ENCODE measurements around the gene POSTN. TPM values are rescaled to one million over a fixed set of nuclear protein-coding genes. Genes with fewer than 3 reads are reported as not detected.
"Not testable (repeated sequence)": the region's sequence is repeated elsewhere in the genome, so short reads cannot be mapped to it uniquely, and the experiment has no call there.

The POSTN gene
- total and polyA plus RNA-seq, 4 experiments from 2014 or later: not detected

- Mint-ChIP-seq H3K4me1 (no peaks in the 10 kb centered on the region), H3K9me3 (no peaks in the 10 kb centered on the region), H3K27ac (no peak overlapping the region), H3K27me3 (no peaks in the 10 kb centered on the region), H3K36me3 (no peaks in the 10 kb centered on the region), H3K4me3 (no peak overlapping the region)
- ChIA-PET POLR2A (ENCODE audit: partially characterized antibody) (no interaction called here), CTCF (ENCODE audit: partially characterized antibody) (no interaction called here)
- Histone ChIP-seq H3K27me3 (ENCODE audit: insufficient read depth, low read length) (no peaks in the 10 kb centered on the region), H3K4me3 (ENCODE audit: low read length in 2 of 2) (no peak overlapping the region), H3K9me3 (ENCODE audit: control insufficient read depth in 1 of 2, low read length in 2 of 2) (no peaks in the 10 kb centered on the region), H3K4me1 (ENCODE audit: insufficient read depth, low read length) (no peaks in the 10 kb centered on the region), H3K27ac (ENCODE audit: low read depth, low read length) (no peak overlapping the region), H3K36me3 (ENCODE audit: insufficient read depth, low read length) (no peaks in the 10 kb centered on the region)
- intact Hi-C loops (cut with micrococcal nuclease): no loop called here
- DNase-seq: no peak
Observed at GRCh38 chr13:37595162-37595561, 3.4 kb downstream of the POSTN start.

GRCh38 chr13:37594550-37594949 is 4.0 kb downstream of the POSTN start:
- intact Hi-C loops (cut with micrococcal nuclease): no loop called here
- Histone ChIP-seq H3K36me3 (ENCODE audit: insufficient read depth, low read length) (no peaks in the 10 kb centered on the region), H3K9me3 (ENCODE audit: control insufficient read depth in 1 of 2, low read length in 2 of 2) (no peaks in the 10 kb centered on the region), H3K27ac (ENCODE audit: low read depth, low read length) (no peak overlapping the region), H3K27me3 (ENCODE audit: insufficient read depth, low read length) (no peaks in the 10 kb centered on the region), H3K4me3 (ENCODE audit: low read length in 2 of 2) (no peak overlapping the region), H3K4me1 (ENCODE audit: insufficient read depth, low read length) (no peaks in the 10 kb centered on the region)
- Mint-ChIP-seq H3K4me3 (no peak overlapping the region), H3K27ac (no peak overlapping the region), H3K36me3 (no peaks in the 10 kb centered on the region), H3K27me3 (no peaks in the 10 kb centered on the region), H3K9me3 (no peaks in the 10 kb centered on the region), H3K4me1 (no peaks in the 10 kb centered on the region)
- ChIA-PET POLR2A (ENCODE audit: partially characterized antibody) (no interaction called here), CTCF (ENCODE audit: partially characterized antibody) (no interaction called here)
- no peak for DNase-seq

- H3K4me3 ChIP-seq (ENCODE audit: low read length in 2 of 2); H3K27ac Mint-ChIP-seq; POLR2A ChIA-PET (ENCODE audit: partially characterized antibody); H3K4me1 Mint-ChIP-seq; H3K36me3 ChIP-seq (ENCODE audit: insufficient read depth, low read length); H3K9me3 Mint-ChIP-seq; H3K27me3 ChIP-seq (ENCODE audit: insufficient read depth, low read length); DNase-seq; H3K27ac ChIP-seq (ENCODE audit: low read depth, low read length); intact Hi-C loops (cut with micrococcal nuclease); H3K27me3 Mint-ChIP-seq; CTCF ChIA-PET (ENCODE audit: partially characterized antibody); H3K4me1 ChIP-seq (ENCODE audit: insufficient read depth, low read length); H3K4me3 Mint-ChIP-seq; H3K9me3 ChIP-seq (ENCODE audit: control insufficient read depth in 1 of 2, low read length in 2 of 2); H3K36me3 Mint-ChIP-seq: not testable (repeated sequence)
Observed at GRCh38 chr13:37589381-37589780, 9.2 kb downstream of the POSTN start.

GRCh38 chr13:37587236-37587635 is 11.3 kb downstream of the POSTN start:
- Histone ChIP-seq H3K36me3 (ENCODE audit: insufficient read depth, low read length) (no peaks in the 10 kb centered on the region), H3K4me3 (ENCODE audit: low read length in 2 of 2) (no peak overlapping the region), H3K9me3 (ENCODE audit: control insufficient read depth in 1 of 2, low read length in 2 of 2) (no peaks in the 10 kb centered on the region), H3K27ac (ENCODE audit: low read depth, low read length) (no peak overlapping the region), H3K4me1 (ENCODE audit: insufficient read depth, low read length) (no peaks in the 10 kb centered on the region), H3K27me3 (ENCODE audit: insufficient read depth, low read length) (no peaks in the 10 kb centered on the region)
- Mint-ChIP-seq H3K36me3 (no peaks in the 10 kb centered on the region), H3K4me1 (no peaks in the 10 kb centered on the region), H3K27me3 (no peaks in the 10 kb centered on the region), H3K27ac (no peak overlapping the region), H3K4me3 (no peak overlapping the region), H3K9me3 (peaks cover 0 to 3% (median 0%) of the 10 kb centered on the region in 8 donors)
- DNase-seq: no peak
- CTCF ChIA-PET (ENCODE audit: partially characterized antibody): no interaction called here
- intact Hi-C loops (cut with micrococcal nuclease): no loop called here
- POLR2A ChIA-PET (ENCODE audit: partially characterized antibody): no interaction called here

GRCh38 chr13:37586164-37586563 is 12.4 kb downstream of the POSTN start:
- no peak for DNase-seq
- Mint-ChIP-seq H3K27me3 (no peaks in the 10 kb centered on the region), H3K9me3 (peaks cover 0 to 3% (median 0%) of the 10 kb centered on the region in 8 donors), H3K36me3 (no peaks in the 10 kb centered on the region), H3K4me1 (no peaks in the 10 kb centered on the region), H3K4me3 (no peak overlapping the region), H3K27ac (no peak overlapping the region)
- Histone ChIP-seq H3K36me3 (ENCODE audit: insufficient read depth, low read length) (no peaks in the 10 kb centered on the region), H3K9me3 (ENCODE audit: control insufficient read depth in 1 of 2, low read length in 2 of 2) (no peaks in the 10 kb centered on the region), H3K27ac (ENCODE audit: low read depth, low read length) (no peak overlapping the region), H3K4me3 (ENCODE audit: low read length in 2 of 2) (no peak overlapping the region), H3K27me3 (ENCODE audit: insufficient read depth, low read length) (no peaks in the 10 kb centered on the region), H3K4me1 (ENCODE audit: insufficient read depth, low read length) (no peaks in the 10 kb centered on the region)
- ChIA-PET CTCF (ENCODE audit: partially characterized antibody) (no interaction called here), POLR2A (ENCODE audit: partially characterized antibody) (no interaction called here)
- intact Hi-C loops (cut with micrococcal nuclease): no loop called here

GRCh38 chr13:37585541-37585940 is 13.0 kb downstream of the POSTN start:
- ChIA-PET CTCF (ENCODE audit: partially characterized antibody) (no interaction called here), POLR2A (ENCODE audit: partially characterized antibody) (no interaction called here)
- Histone ChIP-seq H3K4me1 (ENCODE audit: insufficient read depth, low read length) (no peaks in the 10 kb centered on the region), H3K4me3 (ENCODE audit: low read length in 2 of 2) (no peak overlapping the region), H3K27me3 (ENCODE audit: insufficient read depth, low read length) (no peaks in the 10 kb centered on the region), H3K36me3 (ENCODE audit: insufficient read depth, low read length) (no peaks in the 10 kb centered on the region), H3K9me3 (ENCODE audit: control insufficient read depth in 1 of 2, low read length in 2 of 2) (no peaks in the 10 kb centered on the region), H3K27ac (ENCODE audit: low read depth, low read length) (no peak overlapping the region)
- Mint-ChIP-seq H3K4me1 (no peaks in the 10 kb centered on the region), H3K36me3 (no peaks in the 10 kb centered on the region), H3K4me3 (no peak overlapping the region), H3K9me3 (peaks cover 0 to 4% (median 0%) of the 10 kb centered on the region in 8 donors), H3K27ac (no peak overlapping the region), H3K27me3 (no peaks in the 10 kb centered on the region)
- no peak for DNase-seq
- intact Hi-C loops (cut with micrococcal nuclease): no loop called here

GRCh38 chr13:37576601-37577000 is 22.0 kb downstream of the POSTN start:
- H3K4me1 Mint-ChIP-seq: no peaks in the 10 kb centered on the region

GRCh38 chr13:37565425-37565824 is 33.1 kb downstream of the POSTN start:
- Mint-ChIP-seq H3K4me1 (no peaks in the 10 kb centered on the region), H3K9me3 (peaks cover 0 to 9% (median under 1%) of the 10 kb centered on the region in 8 donors), H3K27me3 (no peaks in the 10 kb centered on the region), H3K27ac (no peak overlapping the region), H3K4me3 (no peak overlapping the region), H3K36me3 (no peaks in the 10 kb centered on the region)
- ChIA-PET POLR2A (ENCODE audit: partially characterized antibody) (no interaction called here), CTCF (ENCODE audit: partially characterized antibody) (no interaction called here)
- Histone ChIP-seq H3K27me3 (ENCODE audit: insufficient read depth, low read length) (no peaks in the 10 kb centered on the region), H3K4me3 (ENCODE audit: low read length in 2 of 2) (no peak overlapping the region), H3K9me3 (ENCODE audit: control insufficient read depth in 1 of 2, low read length in 2 of 2) (no peaks in the 10 kb centered on the region), H3K36me3 (ENCODE audit: insufficient read depth, low read length) (no peaks in the 10 kb centered on the region), H3K27ac (ENCODE audit: low read depth, low read length) (no peak overlapping the region), H3K4me1 (ENCODE audit: insufficient read depth, low read length) (no peaks in the 10 kb centered on the region)
- no peak for DNase-seq
- intact Hi-C loops (cut with micrococcal nuclease): no loop called here

More at GRCh38 chr13:37576601-37577000, 22.0 kb downstream of the POSTN start:
- no peak overlapping the region for H3K4me3 ChIP-seq (ENCODE audit: low read length in 2 of 2)
- Mint-ChIP-seq H3K27ac (no peak overlapping the region), H3K9me3 (peaks cover 0 to 2% (median 0%) of the 10 kb centered on the region in 8 donors), H3K36me3 (no peaks in the 10 kb centered on the region), H3K4me3 (no peak overlapping the region), H3K27me3 (no peaks in the 10 kb centered on the region)
- CTCF ChIA-PET (ENCODE audit: partially characterized antibody): no interaction called here
- intact Hi-C loops (cut with micrococcal nuclease): no loop called here
- no peaks in the 10 kb centered on the region for H3K4me1 ChIP-seq (ENCODE audit: insufficient read depth, low read length)
- H3K27me3 ChIP-seq (ENCODE audit: insufficient read depth, low read length): no peaks in the 10 kb centered on the region
- H3K27ac ChIP-seq (ENCODE audit: low read depth, low read length): no peak overlapping the region
- no peaks in the 10 kb centered on the region for H3K9me3 ChIP-seq (ENCODE audit: control insufficient read depth in 1 of 2, low read length in 2 of 2)
- no peak for DNase-seq
- POLR2A ChIA-PET (ENCODE audit: partially characterized antibody): no interaction called here
- H3K36me3 ChIP-seq (ENCODE audit: insufficient read depth, low read length): no peaks in the 10 kb centered on the region

Data from CD4-positive, alpha-beta memory T cell (primary cell).